ENCODE measurements around the gene AKT1.

- TF ChIP-seq CTCF (conservative IDR thresholded peaks at IDR 0.05; ENCODE audit: low read depth, low read length) (no peak), EZH2 (IDR thresholded peaks at IDR 0.05; ENCODE audit: borderline replicate concordance, low read depth, low read length, poor library complexity, severe bottlenecking) (no peak)
Observed at GRCh38 chr14:104766863-104767633, 28.5 kb downstream of the AKT1 start.
